HG02678 (cell line): Measurements from ENCODE around the gene RAPH1.
A peak's percentile ranks its signal among the peaks of the same experiment; 100 is the strongest.
"Not testable (repeated sequence)": the region's sequence is repeated elsewhere in the genome, so short reads cannot be mapped to it uniquely, and the experiment has no call there.

Source experiments
- ATAC-seq: cut with Tn5 transposase; IDR thresholded peaks from one replicate; pipeline ENCODE4 v1.9.1; 2021; ENCODE audit warnings: mild to moderate bottlenecking, moderate library complexity; ENCODE audit not compliant: unreplicated experiment

Gene RAPH1

DNA sequence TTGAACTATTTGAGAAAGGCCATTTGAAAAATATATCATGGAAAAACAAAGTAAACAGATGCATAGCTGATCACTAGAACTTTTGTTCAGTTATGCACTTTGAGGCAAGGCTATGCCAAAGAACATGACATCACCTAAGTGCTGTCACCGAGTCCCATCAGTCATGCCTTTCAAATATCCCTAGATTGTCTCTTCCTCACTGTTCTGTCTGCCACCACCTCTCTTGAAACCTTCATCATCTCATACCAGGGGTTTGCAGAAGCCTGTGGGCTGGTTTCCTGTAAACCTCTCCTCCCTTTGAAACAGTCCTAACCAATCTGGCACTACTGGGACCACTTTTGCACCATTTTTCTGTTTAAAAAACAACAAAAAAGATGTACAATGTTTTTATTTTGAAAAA is 12.3 kb upstream of the RAPH1 start:
- no peak for ATAC-seq

DNA sequence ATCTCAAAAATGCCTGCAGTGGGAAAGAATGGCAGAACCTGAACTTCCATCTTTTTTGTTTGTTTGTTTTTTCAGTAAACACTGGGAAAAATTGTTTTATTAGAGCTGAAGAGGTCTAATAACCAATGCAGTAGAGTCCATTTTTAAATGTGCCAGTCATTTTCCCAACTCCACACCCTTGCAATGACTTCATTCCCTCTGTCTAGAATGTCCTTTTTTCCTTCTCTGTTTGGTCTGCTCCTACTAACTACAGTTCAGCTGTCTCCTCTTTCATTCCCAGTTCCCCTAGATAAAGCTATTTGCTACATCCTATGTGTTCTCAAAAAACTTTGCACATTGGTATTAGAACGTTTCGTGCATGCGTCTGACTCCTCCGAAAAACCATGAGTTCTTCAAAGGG is 9.3 kb upstream of the RAPH1 start:
- ATAC-seq = no peak

DNA sequence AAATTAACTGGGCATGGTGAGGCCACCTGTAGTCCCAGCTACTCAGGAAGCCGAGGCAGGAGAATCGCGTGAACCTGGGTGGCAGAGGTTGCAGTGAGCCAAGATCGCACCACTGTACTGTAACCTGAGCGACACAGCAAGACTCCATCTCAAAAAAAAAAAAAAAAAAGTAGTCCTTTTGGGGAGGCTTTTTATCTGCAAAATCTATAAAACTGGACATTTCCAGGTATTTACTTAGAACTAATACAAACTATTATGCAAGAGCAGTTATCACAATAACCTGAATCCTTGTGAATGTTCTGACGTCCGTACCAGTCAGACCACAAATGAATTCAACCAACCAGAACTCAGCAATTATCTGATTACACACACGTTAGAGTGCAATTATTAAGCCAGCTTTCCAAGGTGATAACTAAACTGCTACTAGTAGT is 8.8 kb upstream of the RAPH1 start:
- ATAC-seq = no peak

DNA sequence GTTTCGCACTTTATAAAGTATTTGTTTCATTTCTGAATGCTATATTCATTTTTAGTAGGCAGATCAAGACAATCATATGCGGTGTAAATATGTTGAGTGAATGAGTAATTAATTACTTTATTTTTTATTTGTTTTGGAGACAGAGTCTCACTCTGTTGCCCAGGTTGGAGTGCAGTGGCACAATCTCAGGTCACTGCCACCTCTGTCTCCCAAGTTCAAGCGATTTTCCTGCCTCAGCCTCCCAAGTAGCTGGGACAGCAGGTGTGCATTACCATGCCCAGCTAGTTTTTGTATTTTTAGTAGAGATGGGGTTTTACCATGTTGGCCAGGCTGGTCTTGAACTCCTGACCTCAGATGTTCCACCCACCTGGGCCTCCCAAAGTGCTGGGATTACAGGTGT is 5.5 kb upstream of the RAPH1 start:
- not testable (repeated sequence) for ATAC-seq

DNA sequence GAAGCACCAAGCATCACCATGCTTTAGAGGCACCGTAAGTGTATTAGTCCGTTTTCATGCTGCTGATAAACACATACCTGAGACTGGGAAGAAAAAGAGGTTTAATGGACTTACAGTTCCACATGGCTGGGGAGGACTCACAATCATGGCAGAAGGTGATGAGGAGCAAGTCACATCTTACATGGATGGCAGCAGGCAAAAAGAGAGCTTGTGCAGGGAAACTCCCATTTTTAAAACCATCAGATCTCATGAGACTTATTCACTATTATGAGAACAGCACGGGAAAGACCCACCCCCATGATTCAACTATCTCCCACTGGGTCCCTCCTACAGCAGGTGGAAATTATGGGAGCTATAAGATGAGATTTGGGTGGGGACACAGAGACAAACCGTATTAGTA is 3.1 kb upstream of the RAPH1 start:
- not testable (repeated sequence) for ATAC-seq

DNA sequence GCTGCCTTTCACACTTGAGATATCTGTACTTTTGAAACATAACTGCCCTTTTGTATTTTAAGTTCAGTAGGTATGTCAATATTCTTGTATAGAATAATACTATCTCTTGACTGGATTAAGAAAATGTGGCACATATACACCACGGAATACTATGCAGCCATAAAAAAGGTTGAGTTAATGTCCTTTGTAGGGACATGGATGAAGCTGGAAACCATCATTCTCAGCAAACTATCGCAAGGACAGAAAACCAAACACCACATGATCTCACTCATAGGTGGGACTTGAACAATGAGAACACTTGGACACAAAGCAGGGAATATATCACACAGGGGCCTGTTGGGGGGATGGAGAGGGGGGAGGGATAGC is 1.5 kb upstream of the RAPH1 start:
- ATAC-seq = not testable (repeated sequence)

DNA sequence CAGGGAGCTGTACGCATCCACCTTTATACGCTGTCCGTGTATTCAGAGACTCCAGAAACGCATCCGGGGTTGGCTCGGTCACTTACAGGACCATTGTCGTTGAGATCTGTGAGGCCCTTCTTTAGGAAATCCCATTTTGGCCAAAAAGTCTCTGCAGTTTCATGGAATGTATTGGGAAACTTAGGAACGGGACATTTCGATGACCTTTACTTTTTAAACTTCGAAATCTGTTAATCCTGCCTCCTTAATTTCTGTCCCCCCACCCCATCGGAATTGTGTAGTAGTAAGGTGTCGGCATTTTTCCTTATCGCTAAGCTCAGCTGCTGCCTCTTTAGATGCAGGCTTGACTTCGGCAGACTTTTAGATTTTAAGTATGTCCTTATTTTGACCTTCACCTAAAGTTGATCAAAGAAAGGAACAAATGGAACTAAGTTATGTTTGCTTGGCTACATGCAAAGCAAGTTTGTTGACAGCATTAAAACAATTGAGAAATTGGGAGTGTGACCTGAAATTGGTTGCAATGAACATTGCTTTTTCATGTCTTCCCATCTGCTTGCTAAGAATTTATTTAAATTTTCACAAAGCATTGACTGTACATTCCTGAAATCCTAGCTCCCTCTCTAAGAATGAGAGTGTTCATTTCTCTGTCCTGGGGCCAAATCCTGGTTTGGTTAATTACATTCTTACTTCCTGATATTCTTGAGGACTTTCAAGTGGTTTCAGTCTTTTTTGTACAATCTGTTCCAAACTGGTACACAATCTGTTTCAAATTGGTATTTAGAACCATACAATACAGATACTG is 884 bp upstream of the RAPH1 start:
- ATAC-seq = no peak

DNA sequence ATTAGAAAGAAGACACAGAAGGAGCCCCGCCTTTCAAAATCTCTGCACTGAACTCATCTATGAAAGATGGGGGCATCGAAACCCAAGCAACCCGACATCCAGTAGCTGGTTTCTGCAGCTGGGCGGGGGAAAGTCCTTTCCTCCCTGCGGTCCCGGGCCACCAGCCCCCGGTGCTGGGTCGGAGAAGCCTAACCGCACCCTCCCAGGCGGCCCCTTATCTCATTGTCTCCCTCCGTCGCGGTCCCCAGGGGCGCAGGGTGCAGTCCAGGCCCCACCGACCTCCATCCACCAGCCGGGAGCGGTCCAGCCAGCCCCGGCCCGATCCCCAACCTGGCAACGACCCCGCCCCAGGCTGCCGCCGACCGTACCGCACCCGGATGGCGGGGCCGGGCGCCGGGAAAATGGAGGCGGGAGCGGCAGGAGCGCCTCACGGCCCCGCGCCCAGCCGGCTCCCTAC is 452 bp downstream of the RAPH1 start:
- peak; percentile 40 for ATAC-seq

DNA sequence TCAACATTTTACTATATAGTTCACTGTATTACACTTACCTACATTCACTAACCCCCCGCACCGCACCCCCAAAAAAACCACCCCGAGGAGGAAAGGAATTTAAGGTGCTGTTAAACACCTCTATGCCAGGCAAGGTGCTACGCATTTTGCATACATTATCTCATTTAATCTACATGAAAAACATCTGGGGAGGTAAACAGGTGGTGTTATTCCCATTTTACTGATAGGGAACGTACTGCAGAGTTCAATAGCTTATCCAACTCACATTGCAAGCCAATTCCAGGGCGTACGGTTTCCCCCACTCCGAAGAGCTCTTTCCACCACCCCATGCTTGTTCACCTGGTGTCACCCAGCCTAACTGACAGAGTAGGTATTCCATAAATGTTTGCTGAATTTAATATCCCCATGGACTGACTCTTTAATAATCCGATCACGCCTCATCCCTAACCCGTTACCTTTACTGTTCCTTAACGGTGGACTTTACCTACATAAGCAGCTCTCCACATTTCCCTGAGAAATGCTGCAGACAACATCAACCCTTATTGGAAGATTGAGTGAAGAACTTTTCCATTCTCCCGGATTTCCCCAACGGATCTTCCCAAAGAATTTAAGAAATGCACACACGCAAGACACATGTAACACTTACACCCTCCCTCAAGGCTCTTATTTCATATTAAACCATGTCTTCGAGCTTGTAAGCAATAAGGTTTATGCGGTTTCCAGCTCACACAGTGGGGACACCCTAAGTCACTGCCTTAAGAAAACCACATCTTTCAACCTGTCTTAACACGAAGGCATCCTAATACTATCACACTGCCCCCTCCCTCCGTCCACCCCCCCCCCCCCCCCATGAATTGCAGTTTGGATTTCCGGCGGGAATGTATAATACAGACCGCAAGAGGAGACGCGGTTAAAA is 1.2 kb downstream of the RAPH1 start:
- ATAC-seq = no peak

DNA sequence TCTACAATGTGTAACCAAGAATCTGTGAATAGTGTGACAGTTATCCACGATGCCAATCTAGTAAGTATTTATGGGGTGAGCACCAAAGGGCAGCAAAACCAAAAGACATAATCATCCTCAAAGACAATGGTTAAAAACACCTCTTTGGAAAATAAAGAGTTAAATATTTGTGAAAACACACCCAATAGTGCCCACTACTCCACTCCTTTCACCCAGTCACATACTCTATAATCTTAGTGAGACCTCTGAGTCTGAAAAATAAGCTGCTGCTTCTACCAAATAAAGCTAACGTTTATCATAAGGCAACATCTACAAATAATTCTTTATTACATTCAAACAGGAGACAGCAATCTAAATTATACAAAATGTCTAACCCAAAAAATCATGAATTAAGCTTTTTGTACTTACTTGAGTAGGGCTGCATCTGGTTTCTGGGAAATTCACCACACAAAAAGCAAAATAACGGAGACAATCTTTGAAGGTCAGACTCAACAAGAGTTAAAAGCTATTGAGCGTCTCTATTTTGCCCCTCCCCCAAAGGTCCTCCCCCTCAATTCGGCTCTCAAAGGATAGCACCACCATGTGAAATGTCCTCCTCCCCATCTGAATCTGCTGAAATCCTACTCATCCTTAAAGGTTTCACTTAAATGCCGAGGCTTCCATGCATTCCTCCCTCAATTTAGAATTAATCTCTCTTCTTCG is 2.0 kb downstream of the RAPH1 start:
- ATAC-seq = no peak

DNA sequence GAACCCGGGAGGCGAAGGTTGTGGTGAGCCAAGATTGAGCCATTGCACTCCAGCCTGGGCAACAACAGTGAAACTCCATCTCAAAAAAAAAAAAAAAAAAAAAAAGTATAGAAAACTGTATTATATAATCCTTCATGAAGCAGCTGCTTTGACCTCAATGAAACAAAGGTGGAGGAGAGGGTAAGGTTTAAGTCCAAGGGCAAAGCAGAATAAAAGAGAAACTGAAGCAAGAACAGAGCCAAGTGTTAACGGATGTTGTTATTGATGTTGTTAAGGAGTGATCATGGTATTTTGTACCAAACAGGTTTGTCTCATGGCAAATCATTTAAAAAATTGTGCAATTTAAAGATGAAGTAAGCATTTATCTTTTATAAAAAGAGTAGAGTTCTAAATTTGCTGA is 7.4 kb downstream of the RAPH1 start:
- no peak for ATAC-seq

DNA sequence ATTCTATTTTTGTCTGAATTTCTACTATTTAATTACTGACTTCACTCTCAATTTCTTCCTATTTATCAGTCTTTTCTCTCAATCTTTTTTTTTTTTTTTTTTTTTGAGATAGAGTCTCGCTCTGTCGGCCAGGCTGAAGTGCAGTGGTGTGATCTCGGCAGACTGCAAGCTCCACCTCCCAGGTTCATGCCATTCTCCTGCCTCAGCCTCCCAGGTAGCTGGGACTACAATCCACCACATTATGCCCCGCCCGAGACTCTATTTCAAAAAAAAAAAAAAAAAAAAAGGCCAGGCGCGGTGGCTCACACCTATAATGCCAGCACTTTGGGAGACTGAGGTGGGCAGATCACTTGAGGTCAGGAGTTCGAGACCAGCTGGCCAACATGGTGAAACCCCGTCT is 21.8 kb downstream of the RAPH1 start:
- ATAC-seq = not testable (repeated sequence)

DNA sequence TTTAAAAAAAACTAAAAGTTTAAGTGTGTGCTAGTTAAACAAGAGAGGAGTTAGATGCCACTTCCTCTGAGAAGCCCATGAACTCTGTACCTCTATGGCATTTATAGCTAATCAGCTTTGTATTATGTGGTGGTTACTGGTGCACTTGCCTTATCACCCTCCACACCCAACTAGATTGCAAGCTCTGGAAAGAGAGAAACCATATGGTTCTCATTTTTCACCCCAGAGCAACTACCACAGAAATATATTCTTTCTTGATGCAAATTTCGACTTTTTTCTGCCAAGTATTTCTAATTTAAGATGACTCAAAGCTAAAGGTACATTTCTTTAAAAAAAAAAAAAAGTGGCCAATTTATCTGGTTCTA is 24.2 kb downstream of the RAPH1 start:
- no peak for ATAC-seq

DNA sequence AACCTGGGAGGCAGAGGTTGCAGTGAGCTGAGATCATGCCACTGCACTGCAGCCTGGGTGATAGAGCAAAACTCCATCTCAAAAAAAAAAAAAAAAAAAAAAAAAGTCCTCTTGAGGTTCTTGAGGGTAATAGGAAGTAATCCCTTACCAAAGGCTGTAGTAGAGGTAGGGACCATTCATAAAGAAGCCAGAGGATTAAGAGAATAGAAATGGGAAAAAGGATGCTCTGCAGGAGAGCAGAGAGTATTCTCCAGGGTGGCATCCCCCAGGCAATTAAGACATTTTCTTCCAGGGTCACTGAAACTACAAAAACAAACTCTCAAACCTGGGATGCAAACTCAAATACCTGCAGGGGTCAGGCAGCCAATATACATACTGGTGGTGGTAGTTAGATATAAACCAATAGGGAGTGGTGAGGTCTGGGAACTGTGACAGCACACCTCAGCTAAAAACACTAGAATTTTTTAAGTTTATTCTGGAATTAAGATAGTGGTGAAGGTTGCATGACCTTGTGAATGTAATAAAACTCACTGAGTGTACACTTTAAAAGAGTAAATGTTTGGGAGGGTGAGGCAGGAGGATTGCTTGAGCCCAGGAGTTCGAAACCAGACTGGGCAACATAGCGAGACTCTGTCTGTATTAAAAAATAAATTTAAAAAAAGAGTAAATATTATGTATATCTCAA is 24.7 kb downstream of the RAPH1 start:
- ATAC-seq = no peak

DNA sequence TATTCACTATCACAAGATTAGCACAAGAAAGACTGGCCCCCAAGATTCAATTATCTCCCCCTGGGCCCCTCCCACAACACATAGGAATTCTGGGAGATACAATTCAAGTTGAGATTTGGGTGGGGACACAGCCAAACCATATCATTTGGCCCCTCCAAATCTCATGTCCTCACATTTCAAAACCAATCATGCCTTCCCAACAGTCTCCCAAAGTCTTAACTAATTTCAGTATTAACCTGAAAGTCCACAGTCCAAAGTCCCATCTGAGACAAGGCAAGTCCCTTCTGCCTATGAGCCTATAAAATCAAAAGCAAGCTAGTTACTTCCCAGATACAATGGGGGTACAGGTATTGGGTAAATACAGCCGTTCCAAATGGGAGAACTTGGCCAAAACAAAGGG is 31.6 kb downstream of the RAPH1 start:
- not testable (repeated sequence) for ATAC-seq

DNA sequence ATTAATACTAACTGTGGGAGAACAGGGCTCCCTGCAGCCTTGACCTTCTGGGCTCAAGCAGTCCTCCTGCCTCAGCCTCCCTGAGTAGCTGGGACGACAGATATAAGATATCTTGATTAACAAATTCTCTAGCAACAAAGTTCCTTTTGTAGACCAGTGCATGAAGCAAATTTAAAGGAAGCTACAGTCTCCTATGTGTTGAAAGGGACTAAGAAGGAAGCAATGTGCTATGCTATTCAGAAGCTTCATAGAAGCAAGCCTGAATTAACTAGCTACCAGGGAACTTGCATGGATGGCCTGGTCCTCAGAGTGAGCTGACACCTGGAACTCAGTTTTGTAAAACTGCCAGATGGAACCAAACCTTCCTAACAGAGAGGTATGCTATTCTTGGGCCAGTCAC is 33.2 kb downstream of the RAPH1 start:
- ATAC-seq = no peak

DNA sequence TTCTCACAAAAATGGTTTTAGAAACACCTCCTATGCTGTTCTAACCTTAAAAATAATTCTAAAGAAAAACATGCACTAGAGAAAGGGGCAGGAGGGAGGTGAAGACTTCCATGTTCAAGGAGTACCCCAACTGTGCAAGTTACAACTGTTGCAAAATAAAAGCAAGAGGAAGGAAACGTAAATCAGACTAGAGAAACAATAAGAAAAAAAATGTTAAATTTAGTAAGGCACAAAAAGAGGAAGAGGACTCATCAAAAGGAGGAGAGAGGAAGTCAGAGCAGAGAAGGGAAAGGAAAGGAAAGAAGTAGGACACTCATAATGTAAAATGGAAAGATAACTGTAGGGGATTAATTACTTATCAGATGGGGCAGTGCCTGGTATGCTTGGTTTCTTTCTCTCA is 34.1 kb downstream of the RAPH1 start:
- no peak for ATAC-seq

DNA sequence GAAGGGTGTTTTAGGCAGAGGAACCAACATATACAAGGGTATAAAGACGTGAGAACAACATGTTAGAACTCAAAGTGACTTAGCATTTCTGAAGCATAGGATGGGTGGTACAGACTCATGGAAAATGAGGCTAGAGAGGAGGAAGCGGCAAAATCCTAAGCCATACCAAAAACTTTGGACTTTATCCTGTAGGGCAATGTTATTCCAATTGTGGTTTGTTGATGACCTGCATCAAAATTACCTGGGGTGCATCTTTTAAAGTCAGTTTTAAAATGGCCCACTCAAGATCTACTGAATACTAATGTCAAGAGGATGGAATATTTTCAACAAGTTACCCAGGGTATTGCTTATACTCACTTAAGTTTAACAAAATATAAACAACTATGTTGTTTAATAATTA is 34.8 kb downstream of the RAPH1 start:
- ATAC-seq = no peak

DNA sequence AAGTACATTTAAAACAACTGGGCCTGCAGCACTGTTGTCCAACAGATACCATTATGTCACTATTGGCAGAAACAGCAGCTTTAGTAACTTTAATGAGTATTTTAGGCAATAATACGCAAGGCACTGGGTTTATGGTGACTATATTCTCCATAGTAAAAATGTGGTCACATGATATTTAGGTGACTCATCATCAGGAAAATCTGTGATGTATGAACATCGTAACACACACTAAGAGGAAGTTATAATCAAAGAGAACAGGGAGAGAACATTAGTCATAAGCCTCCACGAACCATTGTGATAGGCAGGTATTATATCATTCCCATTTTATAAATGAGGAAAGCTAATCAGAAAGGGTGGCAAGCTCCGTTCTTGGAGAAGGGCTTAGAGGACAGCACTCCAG is 36.9 kb downstream of the RAPH1 start:
- ATAC-seq = no peak

DNA sequence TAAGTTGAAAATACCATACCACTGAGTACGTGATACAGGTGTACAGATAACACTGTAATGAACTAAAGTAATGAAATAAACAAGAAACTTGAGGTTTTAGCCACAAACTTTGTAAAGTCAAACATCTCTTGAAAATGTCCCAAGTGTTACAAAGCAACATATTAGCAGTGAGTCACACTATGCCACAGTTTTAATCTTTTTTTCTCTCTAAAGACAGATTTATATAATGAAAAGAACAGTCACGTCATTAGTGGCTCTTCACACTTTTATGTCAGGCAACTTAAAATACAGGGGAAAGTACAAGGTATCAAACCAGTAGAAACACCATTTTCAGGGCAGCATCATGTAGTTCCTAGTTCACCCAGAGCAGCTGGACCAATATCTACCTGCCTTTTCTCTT is 42.1 kb downstream of the RAPH1 start:
- no peak for ATAC-seq

DNA sequence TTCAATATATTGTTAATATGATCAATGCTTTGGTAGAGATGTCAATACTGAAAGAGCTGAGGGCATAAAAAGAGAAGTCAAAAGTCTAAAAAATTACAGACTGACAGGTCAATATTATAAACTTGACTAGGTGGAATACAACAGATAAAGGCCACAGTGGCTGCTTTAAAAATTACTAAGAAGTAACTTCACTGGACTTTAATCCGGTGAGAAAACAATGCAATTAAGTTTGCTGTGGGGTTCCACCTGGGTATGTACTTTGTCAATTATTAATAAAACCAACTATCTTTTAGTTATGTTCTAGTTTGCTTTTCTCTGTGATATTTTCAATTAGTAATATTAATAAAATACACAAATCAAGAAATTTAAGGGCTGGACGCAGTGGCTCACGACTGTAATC is 44.7 kb downstream of the RAPH1 start:
- no peak for ATAC-seq
